RCC 7860 (cell line): ENCODE measurements around the gene EXOC4.
A peak's percentile ranks its signal among the peaks of the same experiment; 100 is the strongest.

ENCODE experiments used
- DNase-seq: peaks from one replicate; pipeline ENCODE4 v3.0.0-alpha.2; 2015; ENCODE audit warnings: low spot score
- FAIRE-seq: peaks from 2 replicates; lab custom pipeline; 2012; peaks lifted over from hg19 to GRCh38; lab: Jason Lieb, UNC

The EXOC4 gene

DNA sequence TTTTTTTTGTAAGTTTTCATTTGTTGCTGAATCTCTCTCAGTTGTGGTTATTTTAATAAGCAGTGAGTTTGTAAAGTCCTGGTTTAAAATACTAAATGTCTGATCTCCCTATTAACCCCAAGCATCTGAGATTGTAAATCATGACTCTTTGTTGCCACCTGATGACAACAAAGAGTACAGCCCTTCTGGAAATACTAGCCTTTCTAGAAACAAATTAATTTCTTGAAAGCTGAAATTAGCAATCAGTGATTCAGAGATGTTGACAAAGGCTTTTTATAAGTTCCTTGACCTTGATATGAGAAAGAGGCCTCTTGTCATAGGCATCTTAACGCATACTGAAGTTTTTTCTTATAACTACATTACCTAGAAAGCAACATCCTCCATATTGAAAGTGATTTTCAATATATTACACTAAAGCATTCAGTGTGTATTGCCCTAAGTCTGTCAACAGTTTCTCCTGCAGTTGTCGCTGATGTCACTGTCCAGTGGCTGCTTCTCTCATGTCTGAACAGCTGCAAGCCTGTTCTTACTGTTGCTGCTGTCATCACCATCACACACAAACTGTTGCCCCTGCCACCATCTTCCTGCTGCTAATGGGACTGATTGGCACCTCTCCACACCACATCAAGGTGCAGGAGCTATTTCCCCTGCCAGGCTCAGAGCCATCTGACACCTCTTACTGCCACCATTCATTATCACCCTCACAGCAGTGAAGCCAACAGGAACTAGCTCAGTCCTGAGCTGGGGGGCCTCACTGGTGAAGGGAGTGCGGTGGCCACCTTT, 779.1 kb downstream of the EXOC4 start:
- no peak for FAIRE-seq
- no peak for DNase-seq

DNA sequence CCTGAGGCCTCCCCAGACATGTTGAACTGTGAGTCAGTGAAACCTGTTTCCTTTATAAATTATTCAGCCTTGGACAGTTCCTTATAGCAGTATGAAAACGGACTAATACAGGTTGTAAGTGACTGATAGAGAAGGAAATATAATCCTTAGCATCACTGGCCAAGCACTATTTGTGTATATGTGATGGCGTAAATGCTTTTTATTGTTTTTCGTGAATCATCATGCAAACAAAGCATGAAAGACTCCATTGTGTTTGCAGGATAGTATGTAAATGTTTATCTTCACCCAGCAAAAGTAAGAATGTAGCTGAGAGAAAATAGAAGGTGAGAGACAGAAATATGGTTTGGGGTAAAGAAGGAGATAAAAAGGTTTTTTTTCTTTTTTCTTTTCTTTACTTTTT, 781.8 kb downstream of the EXOC4 start:
- no peak for DNase-seq
- FAIRE-seq, result no peak

DNA sequence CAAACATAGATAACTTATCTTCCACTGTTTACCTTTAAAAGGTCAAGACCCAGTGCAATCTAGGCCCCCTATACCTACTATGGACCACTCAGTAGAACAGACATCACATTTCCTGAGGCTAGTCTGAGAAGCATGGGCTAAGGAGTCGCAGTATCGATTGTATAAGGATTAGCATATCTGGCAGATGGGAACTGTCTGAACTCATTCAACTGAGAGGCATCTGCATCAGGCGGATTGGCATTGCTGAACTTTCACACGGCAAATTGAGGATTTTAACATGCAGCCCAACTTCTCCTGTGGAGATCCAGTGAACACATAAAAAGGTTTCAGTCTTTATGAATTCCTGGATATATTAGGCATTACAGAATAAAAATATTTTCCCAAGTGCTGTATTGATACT, 785.1 kb downstream of the EXOC4 start:
- DNase-seq (no peak), FAIRE-seq (no peak)

DNA sequence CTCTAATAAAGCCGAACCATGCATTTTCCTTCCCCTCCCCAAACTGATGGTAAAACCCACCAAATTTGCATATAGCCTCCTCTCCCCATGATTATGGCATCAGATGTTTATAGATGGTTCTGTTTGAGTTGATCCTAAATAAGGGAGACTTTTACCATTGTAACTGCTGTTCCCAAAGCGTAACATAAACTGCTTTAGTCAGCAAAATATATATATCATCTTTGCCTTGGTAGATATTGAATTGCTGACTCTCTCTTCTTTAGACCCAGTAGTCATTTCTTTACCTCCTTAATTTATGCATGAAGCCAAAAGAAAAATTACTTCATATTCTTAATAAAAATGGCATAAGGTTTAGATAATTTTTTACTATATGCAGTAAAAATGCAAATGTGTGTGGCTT, 788.1 kb downstream of the EXOC4 start:
- no peak for DNase-seq
- FAIRE-seq, result no peak

DNA sequence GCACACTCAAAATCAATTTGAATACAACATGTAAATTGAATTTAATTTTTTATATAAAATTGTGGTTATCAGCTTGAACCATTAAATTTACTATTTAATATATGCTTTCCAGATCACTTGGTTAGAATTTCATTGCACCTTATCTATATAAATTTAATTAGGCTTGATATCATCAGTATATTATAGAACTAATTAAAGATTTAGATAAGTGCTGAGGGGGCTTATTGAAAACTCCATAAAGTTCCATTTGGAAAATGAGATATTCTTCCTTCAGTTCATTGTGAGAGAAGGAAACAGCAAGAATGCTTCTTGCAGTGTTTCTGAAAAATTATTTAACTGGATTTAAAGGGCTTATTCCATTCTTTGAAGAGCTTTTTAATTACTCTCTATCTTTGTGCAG, 788.6 kb downstream of the EXOC4 start:
- DNase-seq (no peak), FAIRE-seq (no peak)

DNA sequence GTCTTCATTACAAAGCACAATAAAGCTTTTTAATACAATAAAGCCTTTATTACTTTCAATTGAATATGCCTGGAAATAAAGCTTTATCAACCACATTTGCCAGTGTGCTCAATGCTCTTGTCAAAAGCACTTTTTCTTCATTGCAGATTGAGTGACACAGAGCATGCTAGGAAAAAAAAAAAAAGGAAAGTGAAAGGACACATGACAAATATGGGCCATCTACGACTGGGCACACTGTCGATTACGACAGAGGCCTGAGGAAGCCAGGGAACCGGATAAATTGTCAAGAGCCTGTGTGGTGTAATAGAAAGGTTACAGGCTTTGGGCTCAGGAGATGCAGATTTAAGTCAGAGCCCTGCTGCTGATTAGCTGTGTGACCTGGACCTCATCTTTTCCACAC, 789.4 kb downstream of the EXOC4 start:
- DNase-seq, result no peak
- FAIRE-seq, result no peak

DNA sequence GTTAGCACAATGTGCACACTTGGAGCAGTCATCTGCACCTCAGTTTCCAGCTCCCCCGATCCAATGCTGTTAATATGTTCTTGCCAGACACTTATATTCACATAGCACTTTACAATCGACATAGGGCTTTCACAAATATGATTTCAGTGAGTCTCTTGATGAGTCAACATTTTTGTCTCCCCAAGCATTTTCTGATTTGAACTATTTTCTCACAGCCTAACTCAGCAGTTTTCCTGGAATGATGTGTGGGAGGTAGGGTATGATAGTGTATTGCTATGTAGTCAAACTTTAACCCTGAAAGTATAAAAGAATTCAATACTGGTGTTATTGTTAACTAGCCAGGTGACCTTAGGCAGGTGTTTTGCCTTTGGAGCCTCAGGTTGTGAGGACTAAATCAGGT, 791.8 kb downstream of the EXOC4 start:
- DNase-seq (peak; percentile 28), FAIRE-seq (no peak)

DNA sequence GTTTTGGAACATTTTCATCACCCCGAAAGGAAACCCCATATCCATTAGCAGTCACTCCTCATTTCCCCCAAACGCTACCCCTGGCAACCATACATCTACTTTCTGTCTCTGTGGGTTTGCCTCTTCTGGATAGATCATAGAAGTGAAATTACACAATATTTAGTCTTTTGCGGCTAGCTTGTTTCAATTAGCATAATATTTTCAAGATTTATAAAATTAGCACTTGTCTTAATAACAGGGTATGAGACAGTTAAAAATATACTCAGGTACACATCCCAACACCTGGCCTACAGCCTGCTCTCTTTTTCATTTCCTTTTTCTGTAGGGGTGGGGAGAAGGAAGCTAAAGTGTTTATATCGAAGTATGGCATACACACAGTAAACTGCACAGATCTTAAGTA, 792.8 kb downstream of the EXOC4 start:
- DNase-seq, result no peak
- FAIRE-seq, result no peak

DNA sequence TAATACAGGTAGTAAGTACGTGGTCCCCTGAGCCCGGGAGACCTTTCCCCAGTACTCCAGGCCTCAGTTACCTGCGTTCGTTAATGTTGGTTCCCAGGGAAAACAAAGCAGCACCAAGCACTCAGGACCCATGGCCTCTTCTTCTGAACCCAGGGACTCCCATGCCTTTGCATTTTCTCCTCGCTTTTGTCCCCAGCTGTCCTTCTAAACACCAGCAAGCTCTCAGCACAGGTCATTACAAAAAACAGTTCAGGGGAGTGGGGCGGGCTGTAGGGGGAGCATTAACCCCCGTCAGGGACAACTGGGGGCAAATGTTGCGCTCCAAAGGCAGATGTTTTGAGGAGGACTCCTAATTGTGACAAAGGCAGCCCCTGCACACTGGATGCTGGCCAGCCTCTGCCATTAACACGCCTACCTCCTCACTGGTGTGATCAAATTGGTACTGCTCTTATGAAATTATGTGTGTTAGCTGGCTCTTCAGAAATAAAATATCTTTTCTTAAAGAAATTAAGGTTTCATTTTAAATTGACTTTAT, 793.8 kb downstream of the EXOC4 start:
- no peak for DNase-seq
- no peak for FAIRE-seq

DNA sequence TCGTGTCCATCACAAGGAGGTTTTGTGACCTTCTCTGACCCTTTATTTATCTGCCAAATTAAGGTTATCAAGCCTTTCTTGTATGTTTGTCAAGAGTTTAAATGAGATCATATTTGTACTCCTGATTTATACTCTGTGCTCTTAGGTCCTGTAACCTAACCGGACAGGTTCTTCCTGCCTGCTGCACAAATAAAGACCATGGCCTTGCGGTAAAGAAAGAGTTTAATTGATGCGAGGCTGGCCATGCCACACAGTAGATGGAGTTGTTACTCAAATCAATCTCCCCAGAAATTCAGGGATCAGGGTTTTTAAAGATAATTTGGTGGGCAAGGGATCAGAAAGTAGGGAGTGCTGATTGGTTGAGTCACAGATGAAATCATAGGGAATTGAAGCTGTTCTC, 794.8 kb downstream of the EXOC4 start:
- DNase-seq (no peak), FAIRE-seq (no peak)

DNA sequence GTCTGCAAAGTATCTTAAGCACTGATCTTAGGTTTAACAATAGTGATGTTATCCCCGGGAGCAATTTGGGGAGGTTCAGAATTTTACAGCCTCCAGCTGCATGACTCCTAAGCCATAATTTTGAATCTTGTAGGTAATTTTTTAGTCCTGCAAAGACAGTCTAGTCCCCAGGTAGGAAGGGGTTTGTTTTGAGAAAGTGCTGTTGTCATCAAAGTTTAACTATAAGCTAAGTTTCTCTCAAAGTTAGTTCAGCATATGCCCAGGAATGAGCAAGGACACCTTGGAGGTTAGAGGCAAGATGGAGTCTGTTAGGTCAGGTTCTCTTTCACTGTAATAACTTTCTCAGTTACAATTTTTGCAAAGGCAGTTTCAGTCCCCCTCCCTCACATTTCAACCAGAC, 795.3 kb downstream of the EXOC4 start:
- DNase-seq, result no peak
- FAIRE-seq, result no peak

DNA sequence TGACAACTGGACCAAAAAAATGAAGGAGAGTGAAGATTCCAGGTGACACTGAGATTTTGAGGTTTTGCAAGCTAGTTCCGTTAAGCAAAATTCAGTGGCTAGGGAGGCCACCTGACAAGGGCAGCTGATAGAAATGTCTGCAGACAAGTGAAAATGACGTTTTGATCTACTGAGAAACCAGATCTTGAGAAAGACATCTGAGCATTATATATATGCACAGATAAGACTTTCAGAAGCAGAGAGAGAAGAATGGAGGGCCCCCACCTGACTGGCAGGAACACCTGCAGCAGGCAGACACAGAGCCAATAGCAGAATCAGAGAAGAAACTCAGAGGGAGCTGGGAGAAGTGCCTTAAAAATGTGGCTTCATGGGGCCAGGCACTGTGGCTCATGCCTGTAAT, 798.1 kb downstream of the EXOC4 start:
- FAIRE-seq (no peak), DNase-seq (no peak)

DNA sequence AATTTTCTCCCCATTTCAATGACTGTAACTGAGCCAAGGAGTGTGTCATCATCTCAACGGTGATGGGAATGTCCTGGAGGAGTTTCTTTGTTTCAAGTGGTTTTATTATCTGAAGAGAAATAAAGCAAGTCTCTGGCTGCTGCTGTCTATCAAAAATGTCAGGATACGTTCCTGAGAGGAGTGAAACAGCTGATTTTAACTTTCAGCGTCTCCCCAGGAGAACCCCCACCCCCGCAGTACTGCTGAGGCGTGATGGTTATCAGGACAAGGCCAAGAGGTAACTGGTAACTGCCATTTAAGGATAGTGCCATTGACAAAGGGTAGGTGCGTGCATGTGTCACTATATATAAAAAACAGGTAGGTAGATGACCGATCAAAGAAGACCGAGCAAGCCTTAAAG, 803.9 kb downstream of the EXOC4 start:
- FAIRE-seq (no peak), DNase-seq (no peak)

DNA sequence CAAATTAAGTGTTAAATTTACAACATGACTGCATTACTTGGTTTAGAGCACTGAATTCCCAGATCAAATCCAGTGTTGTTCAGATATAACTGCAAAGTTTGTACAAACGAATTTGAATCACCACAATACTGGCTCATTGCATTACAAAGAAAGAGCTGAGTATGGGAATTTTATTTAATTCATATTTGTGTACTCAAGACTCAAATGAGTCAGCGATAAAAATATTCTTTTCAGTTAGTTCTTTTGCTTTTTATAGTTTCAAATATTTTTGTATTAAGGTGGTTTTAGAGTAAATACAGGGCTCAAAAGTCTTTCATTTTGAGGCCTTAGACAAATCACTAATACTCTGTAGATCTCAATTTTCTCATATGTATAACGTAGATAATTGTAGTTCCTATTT, 805.6 kb downstream of the EXOC4 start:
- FAIRE-seq, result no peak
- DNase-seq, result no peak

DNA sequence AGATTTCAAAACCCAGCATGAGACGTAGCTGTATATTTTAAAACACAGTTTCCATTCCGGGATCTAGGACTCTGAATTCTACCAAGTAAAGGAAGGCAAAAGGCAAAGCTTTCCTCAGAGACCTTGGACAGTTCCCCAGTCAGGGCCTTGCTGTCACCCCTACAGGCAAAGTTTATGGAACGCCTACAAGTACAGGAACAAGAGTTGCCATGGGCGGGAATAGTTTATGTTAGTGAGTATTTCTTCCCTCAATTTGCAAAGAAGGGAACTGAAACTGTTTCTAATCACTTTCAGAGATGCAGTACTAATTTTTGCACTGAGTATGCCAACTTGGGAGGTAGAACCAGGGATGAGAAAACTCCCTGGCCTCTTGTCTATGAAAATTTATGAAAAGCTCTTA, 806.1 kb downstream of the EXOC4 start:
- no peak for DNase-seq
- FAIRE-seq, result no peak

DNA sequence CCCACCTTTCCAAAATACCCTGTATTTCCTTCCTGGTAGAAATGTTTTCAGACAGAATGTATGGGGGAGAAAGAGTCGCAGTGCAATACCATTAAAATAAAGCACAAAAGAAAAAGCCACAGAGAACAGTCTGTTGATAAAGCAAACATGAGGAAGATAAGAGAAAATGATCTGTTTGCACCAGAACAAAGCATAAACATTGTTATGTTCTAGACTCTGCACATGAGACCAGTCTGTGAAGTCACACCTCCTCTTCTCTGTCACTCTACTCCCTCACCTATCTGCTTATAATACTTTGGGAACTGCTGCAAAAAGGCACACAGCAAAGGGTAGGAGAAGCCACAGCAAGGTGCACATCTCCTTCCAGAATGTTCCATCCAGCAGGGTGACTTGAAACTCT, 807.0 kb downstream of the EXOC4 start:
- DNase-seq, result no peak
- no peak for FAIRE-seq

DNA sequence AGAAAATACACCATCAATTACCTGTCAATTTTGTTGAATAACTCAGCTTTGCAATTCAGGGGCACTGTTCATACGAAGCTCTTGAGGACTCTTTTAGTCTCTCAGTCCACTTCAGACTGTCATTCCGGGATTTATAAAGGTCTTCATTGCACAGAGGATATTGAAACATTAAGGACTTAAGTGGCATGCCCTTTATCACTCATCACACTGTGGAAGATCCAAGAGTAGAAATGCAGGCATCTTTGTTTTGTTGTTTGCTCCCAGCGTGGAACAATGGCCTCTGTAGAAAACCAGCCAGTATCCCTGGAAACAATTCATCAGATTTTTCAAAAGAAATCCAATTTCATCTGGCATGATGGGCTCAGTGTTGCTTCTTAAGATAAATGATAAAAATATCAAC, 808.0 kb downstream of the EXOC4 start:
- no peak for FAIRE-seq
- DNase-seq, result no peak

DNA sequence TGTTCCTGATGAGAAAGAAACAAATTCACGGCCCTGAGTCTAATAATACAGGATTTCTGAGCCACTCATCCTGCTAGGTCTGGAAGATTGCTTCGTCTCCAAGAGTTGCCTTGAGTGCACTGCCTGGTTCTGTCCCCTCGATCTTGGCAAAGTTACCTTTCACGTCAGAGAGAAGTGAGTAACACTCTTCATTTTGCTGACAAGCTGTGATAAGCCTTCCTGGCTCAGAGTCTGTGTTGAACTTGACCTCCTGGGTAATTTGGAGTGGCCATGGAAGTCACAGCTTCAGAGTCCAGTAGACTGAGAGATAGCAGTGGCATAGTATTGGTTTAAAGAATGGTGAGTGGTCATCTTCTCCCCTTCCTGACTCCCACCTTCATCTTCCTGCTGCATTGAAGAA, 809.6 kb downstream of the EXOC4 start:
- no peak for DNase-seq
- FAIRE-seq, result no peak

DNA sequence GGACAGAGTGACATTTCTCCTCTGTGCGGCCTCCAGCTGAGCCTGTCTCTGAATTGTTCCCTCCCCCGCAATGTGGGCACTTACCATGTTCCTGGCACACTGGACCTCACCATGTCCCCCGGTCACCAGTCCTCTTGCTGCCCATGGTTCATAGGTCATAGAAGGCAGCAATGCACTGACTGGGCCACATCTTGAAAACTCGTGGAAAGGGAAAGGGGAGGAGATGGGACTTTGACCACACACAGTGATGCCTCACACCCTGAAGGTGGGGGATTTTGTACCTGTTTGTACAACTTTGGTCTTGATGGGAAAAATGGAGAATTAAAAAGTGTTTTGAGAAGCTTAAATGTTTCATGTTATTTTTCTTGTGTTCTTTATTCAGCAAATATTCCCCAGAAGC, 812.5 kb downstream of the EXOC4 start:
- no peak for DNase-seq
- no peak for FAIRE-seq

DNA sequence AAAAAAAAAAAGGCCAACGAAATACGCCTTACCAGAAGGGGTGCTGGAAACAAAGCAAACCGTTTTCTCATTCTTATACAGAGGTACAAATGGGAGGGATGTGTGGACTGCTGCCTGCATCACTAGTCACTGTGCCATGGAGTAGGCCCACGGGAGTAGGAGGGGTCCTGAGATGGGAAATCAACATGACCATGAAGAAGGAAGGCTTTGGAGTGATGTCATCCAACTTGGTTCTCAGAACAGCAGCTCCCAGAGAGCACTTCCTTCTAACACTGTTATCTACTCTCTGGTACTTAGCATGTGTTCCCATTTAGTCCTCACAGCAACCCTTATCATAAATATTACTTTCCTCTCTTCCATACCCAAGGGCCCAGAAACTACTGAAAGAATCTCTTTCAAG, 814.3 kb downstream of the EXOC4 start:
- no peak for DNase-seq
- no peak for FAIRE-seq

DNA sequence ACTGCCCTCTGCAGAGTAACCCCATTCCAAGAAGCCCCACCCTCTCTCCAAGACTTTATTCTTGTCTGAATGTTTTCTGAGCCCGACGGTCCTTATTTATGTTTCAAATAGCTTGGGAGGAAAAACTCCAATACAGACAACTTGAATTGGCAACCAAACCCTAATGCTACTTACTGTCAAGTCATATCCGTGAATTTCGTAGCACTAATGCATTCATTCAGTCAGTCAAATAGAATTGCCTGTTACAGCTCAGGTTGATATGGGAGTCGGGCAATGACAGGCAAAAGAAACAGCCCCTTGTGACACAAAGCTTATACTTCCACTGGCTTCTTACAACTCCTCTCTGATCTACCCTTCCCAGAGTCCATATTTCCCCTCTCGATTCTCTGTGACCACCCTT, 815.8 kb downstream of the EXOC4 start:
- DNase-seq (no peak), FAIRE-seq (no peak)

DNA sequence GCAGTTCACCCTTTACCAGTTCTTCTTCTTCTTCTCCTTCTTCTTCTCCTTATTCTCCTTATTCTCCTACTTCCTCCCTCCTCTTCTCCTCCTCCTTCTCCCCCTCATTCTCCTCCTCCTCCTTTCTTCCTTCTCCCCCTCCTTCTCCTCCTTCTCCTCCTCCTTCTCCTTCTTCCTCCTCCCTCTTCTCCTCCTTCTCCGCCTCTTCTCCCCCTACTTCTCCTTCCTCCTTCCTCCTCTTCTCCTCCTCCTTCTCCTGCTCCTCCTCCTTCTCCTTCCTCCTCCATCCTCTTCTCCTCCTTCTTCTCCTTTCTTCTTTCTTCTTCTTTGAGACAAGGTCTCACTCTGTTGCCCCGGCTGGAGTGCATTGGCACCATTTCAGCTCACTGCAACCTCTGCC, 816.3 kb downstream of the EXOC4 start:
- no peak for DNase-seq
- no peak for FAIRE-seq

DNA sequence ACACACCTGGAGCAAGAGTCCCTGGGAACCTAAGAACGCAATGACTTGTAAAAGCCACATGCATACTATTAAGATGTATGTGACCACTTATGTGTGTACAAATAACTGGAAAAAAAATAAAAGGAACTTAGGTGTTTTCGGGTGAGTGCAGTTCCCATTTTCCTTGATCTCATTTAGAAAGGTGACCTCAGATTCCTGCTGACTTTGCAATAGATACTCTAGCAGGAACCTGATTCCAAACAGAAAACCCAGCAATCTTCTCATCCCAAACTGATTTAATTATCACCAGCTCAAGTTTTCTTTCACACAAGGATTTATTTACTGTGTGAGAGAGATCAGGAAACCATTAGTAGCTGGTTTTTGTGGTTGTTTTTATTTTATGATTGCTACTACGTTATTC, 817.8 kb downstream of the EXOC4 start:
- no peak for DNase-seq
- FAIRE-seq, result no peak
